HCT116 (cell line): ENCODE measurements around the gene EARS2.

ENCODE experiments used
- CEBPB ChIP-seq: IDR thresholded peaks from 2 replicates; pipeline ENCODE4 v1.6.1; 2012; ENCODE audit warnings: low read depth
- EZH2 ChIP-seq: fragments of 200-600 bp; sonication (generic); IDR thresholded peaks from 2 replicates; pipeline ENCODE4 v1.6.1; 2017; ENCODE audit warnings: antibody characterized with exemption, mixed run types
- EZH2phosphoT487 ChIP-seq: fragments of 200-600 bp; IDR thresholded peaks from 2 replicates; pipeline ENCODE4 v1.6.1; 2018; ENCODE audit warnings: antibody characterized with exemption, borderline replicate concordance
- POLR2A ChIP-seq: IDR thresholded peaks from 2 replicates; pipeline ENCODE4 v1.7.0; 2011; ENCODE audit warnings: borderline replicate concordance; ENCODE audit not compliant: insufficient read depth, insufficient read length; ENCODE audit errors: extremely low read depth
- POLR2AphosphoS5 ChIP-seq: IDR thresholded peaks from 2 replicates; pipeline ENCODE4 v1.6.1; 2011; ENCODE audit warnings: mild to moderate bottlenecking, low read depth, low read length, moderate library complexity
- RAD21 ChIP-seq: IDR thresholded peaks from 2 replicates; pipeline ENCODE4 v1.6.1; 2012; ENCODE audit warnings: low read depth, mild to moderate bottlenecking
- SIN3A ChIP-seq: IDR thresholded peaks from 2 replicates; pipeline ENCODE4 v1.6.1; 2012; ENCODE audit warnings: low read depth
- SRF ChIP-seq: IDR thresholded peaks from 2 replicates; pipeline ENCODE4 v1.6.1; 2012; ENCODE audit warnings: low read depth
- TCF7L2 ChIP-seq: IDR thresholded peaks from 2 replicates; pipeline ENCODE4 v1.7.0; 2011; ENCODE audit warnings: borderline replicate concordance, inconsistent platforms; ENCODE audit not compliant: insufficient read depth, insufficient read length; ENCODE audit errors: extremely low read depth
- ZFX ChIP-seq: fragments of 450-650 bp; IDR thresholded peaks from 2 replicates; pipeline ENCODE4 v1.6.1; 2017
- ZNF274 ChIP-seq: fragments of 200-500 bp; sonication (Bioruptor generic); IDR thresholded peaks from 2 replicates; pipeline ENCODE4 v1.6.1; 2014; ENCODE audit warnings: mild to moderate bottlenecking, low read depth, low read length, inconsistent platforms
- TF ChIP-seq, protein P1 (sequence below), 3 experiments: fragments of 200-600 bp in 1 of 3; sonication (generic) in 1 of 3; IDR thresholded peaks in 2 of 3; conservative IDR thresholded peaks in 1 of 3; 2 replicates each; pipeline ENCODE4 v1.5.1; 2012 to 2017; ENCODE audit warnings: low read depth in 2 of 3, low read length in 2 of 3, antibody characterized with exemption in 1 of 3, borderline replicate concordance in 1 of 3, control low read depth in 1 of 3, mild to moderate bottlenecking in 1 of 3, mixed read lengths in 1 of 3, mixed run types in 1 of 3, moderate library complexity in 1 of 3; ENCODE audit not compliant: insufficient read depth in 1 of 3
- TF ChIP-seq, protein P2 (sequence below): IDR thresholded peaks from 2 replicates; pipeline ENCODE4 v1.6.1; 2012

DNA sequence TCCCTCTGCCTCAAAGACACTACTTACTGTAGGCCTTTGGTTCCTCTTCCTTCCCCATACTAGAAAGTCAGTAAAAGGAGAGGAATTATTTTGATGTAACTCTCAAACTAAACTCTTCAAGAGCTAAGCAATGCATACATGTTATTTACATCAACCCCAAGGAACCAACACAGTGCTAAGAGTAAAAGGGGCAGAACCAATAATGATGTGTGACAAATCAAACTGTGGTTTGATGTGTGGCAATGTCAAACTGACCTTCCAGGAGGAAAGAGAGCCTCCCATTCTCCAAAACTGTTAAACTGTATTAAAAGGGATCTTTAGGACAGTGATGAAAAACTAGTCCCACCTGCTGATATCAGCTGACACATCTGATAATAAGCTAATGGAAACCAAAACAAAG, 23.2 kb upstream of the EARS2 start:
- TF ChIP-seq ZNF274 = no peak
- TF ChIP-seq, protein P1, sequence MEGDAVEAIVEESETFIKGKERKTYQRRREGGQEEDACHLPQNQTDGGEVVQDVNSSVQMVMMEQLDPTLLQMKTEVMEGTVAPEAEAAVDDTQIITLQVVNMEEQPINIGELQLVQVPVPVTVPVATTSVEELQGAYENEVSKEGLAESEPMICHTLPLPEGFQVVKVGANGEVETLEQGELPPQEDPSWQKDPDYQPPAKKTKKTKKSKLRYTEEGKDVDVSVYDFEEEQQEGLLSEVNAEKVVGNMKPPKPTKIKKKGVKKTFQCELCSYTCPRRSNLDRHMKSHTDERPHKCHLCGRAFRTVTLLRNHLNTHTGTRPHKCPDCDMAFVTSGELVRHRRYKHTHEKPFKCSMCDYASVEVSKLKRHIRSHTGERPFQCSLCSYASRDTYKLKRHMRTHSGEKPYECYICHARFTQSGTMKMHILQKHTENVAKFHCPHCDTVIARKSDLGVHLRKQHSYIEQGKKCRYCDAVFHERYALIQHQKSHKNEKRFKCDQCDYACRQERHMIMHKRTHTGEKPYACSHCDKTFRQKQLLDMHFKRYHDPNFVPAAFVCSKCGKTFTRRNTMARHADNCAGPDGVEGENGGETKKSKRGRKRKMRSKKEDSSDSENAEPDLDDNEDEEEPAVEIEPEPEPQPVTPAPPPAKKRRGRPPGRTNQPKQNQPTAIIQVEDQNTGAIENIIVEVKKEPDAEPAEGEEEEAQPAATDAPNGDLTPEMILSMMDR (IDR thresholded peaks at IDR 0.05 in 2 of 3, conservative IDR thresholded peaks at IDR 0.05 in 1 of 3; ENCODE audit: borderline replicate concordance in 1 of 3, insufficient read depth in 1 of 3, low read depth in 2 of 3, low read length in 2 of 3) = no peak
- no peak for TF ChIP-seq EZH2
- no peak for TF ChIP-seq SIN3A
- TF ChIP-seq POLR2A = no peak
- TF ChIP-seq POLR2AphosphoS5 = no peak
- TF ChIP-seq EZH2phosphoT487 = no peak
- TF ChIP-seq, protein P2, sequence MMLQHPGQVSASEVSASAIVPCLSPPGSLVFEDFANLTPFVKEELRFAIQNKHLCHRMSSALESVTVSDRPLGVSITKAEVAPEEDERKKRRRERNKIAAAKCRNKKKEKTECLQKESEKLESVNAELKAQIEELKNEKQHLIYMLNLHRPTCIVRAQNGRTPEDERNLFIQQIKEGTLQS = no peak
- TF ChIP-seq RAD21 = no peak
- TF ChIP-seq ZFX = no peak
- no peak for TF ChIP-seq SRF
- no peak for TF ChIP-seq TCF7L2
- no peak for TF ChIP-seq CEBPB
